DLD1 (cell line): ENCODE data around the gene C2CD5.
"Not testable (repeated sequence)": the region's sequence is repeated elsewhere in the genome, so short reads cannot be mapped to it uniquely, and the experiment has no call there.

Experiments
- in situ Hi-C: cut with HindIII; loops from 2 replicates; pipeline ENCODE4 v1.10.0; 2017; ENCODE audit warnings: low sequenced_read_pairs

C2CD5 gene

DNA sequence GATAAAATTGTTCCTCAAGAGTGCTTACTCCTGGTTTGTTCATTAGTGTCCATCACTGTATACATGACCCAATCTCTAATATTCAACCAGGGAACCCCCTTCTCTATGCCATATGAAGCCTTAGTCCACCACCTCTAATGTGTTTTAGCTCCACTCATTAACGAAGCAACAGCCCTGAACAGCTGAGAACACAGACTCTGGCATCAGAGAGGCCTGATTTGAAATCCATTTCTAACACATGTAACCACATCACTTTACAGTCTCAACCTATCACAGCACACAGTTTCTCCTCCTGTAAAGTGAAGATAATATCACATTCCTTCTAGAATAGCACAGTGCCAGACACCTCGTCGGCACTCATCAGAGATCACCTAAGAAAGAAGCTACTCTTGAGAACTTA, 64.3 kb downstream of the C2CD5 start:
- in situ Hi-C loops = no loop called here

DNA sequence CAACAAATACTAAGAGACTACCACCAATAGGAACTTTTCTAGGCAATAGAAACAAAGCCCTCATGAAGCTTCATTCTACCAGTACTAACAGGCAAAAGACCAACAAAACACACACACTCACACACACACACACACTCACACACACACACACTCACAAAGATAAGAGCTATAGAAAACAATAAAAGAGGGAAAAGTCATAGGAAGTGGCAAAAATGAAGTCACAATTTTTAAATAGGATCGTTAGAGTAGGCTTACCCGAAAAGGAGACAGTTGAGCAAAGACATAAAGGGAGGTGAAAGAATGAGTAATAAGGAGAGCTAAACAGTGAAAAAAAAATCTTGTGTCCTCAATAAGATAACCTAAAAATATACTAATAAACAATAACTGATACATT, 66.5 kb downstream of the C2CD5 start:
- in situ Hi-C loops = no loop called here

DNA sequence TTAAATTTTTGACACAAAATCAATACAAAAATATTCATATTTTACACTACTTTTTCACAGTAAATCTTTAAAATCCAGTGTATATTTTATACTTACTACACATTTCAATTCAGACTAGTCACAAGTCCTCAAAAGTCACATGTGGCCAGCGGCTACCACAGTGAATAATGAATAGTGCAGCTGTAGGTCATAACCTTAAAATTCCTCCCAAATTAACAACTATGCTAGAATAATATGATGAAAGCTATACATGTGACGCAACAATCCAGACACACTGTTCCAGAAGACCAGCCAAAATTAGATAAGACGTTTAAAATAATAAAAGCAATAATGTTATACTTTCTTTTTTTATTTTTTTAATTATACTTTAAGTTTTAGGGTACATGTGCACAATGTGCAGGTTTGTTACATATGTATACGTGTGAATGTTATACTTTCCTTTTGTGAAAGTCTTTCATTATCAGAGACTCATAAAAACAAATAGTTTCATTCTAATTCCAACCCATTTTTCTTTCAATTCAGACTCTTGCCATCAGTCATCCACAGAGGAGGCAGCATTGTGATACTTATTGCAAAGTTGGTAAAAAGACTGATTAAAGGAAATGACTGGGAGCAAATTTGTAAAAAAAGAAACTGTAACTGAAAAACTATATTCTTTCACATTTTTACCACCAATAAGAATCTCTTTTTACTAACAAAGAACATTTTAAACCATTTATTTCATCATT, 67.0 kb downstream of the C2CD5 start:
- in situ Hi-C loops = no loop called here

DNA sequence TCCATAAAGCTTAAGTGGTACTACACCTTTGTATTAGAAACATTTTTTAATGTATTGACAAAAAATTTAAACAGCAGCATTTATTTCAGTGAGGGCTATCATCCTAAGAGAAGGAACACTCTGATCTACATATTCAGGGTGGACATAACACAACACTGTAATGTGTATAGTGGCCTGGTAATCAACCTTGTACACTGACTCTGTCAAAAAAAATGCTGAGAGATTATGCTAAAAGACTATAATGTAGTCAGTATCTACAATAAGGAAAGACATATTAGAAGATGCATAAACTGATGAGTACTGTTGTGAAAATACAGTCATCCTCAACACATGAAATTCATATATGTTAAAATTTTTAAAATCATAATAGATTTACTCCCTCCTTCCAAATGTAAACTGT, 68.2 kb downstream of the C2CD5 start:
- in situ Hi-C loops = no loop called here

DNA sequence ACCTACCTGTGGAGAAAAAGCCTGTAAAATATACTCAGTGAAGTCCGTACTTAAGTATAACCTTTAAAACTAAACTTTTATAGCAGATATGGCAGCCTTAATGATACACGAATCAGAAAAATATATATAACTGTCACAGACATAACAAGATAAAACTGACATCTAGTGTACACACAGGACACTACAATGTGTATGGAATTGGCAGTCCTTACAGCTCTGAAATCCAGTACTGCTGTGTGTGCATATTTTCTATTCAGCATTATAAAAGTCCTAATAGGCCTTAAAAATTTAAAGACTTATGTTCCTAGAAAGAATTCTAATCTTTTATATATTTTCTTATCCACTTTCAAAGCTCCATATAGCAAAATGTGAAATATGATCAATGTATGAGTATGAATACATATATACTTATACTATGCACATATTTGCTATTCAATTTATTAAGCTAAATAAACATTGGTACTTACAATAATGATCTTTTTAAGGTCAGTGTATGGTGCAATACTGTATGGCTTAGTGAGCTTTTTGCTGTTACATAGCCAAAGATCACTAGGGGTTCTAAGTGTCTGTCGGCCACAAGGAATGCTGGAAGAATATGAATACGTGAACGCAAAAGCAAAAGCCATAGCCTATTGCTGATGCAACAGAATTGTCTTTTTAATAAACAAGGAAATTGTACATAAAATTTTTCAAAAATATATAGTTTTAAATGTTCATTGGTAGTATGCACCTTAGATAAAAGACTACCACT, 69.2 kb downstream of the C2CD5 start:
- in situ Hi-C loops = no loop called here

DNA sequence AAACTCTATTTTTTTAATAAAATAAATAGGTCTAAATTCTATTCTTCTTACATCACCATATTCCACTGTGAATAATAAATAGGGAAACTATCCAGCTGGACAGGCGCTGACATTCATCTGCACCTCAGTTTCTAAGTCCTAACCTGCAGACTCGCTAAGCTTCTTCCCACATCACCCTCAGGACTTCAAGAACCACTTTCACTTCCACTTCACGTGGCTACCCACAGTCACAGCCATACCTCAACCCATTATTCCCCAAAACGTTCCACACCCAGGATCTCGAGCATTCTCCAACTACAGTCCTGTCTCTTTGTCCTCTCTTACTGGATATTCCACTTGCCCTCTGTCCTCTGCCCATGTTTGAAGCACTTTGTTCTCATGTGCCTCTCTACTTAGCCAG, 71.1 kb downstream of the C2CD5 start:
- in situ Hi-C loops = no loop called here

DNA sequence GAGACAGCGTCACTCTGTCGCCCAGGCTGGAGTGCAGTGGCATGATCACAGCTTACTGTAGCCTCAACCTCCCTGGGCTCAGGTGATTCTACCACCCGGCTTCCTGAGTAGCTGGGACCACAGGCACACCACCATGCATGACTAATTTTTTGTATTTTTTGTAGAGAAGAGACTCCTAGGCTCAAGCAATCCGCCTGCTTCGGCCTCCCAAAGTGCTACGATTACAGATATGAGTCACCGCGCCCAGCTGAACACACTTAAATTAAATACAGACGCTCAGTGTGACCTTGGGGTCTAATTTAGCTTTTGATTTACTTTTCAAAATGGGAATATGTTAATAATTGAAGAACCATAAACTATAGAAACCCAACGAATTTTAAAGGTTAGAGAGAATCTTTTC, 77.2 kb downstream of the C2CD5 start:
- in situ Hi-C loops = no loop called here

DNA sequence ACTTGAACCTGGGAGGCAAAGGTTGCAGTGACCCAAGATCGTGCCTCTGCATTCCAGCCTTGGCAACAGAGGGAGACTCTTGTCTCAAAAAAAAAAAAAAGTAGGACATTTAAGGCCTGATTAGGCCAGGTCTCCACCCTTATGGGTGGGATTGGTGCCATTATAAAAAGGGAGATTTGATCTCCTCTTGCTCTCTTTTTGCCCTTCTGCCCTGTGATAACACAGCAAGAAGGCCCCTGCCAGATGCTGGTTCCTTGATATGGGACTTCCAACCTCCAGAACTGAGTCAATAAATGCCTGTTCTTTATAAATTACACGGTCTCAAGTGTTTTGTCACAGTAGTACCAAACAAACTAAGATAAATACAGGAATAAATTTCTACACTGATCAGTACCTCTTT, 81.0 kb downstream of the C2CD5 start:
- in situ Hi-C loops = no loop called here

DNA sequence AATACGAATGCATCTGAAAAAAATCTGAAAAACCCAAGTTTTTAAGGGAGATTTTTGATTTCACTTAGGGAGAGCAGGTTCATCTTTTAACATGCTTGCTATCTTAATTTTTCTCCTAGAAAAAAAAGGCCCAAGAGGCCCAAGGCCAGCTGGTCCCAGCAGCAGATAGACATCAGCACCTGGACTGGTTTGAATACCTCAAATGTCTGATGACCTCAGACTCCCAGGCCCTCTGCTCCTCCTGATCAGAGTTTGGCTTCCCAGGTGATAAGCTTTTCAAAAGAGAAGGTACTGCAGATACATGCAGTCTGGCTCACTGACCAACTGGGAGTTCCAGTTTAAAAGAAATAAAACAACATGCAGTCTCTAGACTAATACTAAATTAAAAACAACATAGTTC, 82.6 kb downstream of the C2CD5 start:
- in situ Hi-C loops = no loop called here

DNA sequence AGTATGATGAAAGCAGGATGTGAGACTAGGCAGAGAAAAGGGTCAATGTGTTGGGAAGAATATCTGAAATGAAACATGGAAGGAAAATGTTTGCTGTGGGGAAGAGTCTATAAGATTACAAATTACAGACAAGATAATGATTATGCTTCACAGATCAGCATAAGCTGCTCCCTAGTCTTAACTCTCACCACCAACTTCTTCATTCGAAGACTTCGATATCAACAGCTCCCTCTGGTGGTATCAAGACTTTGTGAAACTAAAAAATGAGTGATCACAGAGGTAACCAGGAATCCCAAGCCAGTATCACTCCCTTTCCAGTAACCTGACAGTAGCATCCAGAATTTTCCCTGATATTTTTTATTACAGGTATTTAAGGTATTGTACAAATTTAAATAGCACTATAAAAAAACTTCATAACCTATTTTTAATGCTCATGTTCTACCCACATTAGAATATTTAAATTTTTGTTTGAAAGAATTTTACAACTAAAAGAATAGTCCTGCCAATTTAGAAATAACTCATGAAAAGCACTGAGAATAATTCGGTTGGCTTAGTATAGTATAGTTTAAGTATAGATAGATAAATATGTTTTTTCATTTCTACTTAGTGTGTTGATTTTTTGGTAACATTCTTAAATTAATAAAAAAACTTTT, 84.4 kb downstream of the C2CD5 start:
- in situ Hi-C loops = no loop called here

DNA sequence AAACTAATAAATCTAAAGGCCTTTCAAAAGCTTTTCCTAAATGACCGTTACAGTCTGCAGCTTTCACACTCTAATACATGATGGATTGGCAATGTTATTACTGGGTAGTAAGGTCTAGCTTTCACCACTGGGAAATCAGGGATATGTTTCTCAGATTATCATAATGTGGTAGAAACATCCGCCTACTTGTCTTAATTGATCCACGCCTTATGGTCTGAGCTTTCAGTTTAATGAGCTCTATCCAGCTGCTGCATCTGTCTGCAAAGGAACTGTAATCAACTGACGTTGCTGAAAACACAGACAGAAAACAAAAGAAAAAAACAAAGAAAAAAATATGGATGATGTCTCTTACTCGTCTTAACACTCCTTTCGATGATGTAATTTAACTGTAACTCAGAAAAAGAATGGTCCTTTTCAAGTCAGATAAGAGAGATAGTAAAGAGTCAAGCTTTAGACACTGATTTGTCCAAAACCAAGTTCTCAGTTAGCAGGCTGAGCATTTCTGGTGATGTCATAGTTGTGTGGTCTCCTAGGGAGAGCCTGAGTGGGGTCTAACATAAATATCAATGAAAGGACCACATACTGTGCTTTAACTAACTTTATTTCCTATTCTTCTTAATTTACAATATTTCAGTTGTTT, 85.9 kb downstream of the C2CD5 start:
- in situ Hi-C loops = no loop called here

DNA sequence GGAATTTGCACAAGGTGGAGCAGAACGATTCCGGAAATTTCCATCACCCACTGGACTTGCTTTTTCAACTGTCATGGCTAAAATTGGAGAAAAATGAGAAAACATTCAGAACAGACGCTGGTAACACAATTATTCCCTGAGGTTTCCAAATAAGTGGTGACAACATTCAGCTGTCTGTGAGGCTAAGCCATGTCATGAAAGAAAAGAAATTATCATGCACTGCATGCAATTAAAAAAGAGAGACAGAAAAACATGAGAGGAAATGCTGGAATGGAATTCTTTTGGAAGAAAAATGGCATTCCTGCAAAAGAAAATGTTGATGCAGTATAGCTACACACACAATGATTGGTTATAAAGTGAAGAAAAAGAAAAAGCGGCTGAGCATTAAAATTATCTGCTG, 87.3 kb downstream of the C2CD5 start:
- in situ Hi-C loops = no loop called here

DNA sequence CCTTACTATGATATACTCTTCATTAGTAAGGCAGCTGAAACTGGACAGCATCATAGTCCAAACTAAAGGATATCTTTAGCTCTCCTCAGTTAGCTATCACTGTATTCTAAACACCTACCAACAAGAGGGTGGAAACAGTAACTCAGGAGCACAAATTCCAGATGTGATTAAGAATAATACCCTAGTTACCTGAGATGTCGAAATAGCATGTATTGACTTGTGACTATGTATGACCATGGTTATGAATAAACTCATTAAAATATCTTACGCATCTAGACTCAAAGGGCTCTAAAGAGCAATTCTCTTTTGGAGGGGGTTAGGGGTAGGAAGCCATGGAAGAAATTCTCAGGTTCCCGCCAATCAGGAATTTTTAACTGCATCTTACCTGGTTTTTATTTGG, 90.8 kb downstream of the C2CD5 start:
- in situ Hi-C loops = no loop called here

DNA sequence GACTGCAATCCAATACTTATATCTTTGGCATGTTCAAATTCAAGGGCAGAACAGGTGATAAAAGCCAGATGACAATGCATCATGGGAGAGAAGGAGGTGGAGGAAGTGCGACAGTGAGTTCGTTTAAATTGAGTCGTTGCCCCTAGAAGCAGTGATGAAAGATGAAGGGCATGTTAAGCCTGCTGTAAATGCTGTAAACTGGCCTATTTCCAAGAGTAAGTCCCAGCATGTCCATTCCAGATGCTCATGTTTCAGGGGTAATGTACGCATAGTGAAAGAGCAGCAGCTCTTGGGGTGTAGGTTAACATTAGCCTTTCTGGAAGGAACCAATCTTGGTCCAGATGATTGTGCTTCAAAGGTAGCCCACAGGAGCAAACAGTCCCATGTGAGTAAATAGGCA, 97.1 kb downstream of the C2CD5 start:
- in situ Hi-C loops = no loop called here

DNA sequence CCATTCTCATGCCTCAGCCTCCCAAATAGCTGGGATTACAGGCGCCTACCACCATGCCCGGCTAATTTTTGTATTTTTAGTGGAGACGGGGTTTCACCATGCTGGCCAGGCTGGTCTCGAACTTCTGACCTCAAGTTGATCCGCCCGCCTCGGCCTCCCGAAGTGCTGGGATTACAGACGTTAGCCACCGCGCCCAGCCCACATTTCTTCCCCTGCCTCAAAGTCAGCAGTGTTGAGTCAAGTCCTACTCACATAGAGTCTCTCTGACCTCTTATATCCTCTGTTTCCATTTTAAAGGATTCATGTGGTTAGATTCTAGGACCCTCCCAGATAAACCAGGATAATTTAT, 100.1 kb downstream of the C2CD5 start:
- in situ Hi-C loops = not testable (repeated sequence)

DNA sequence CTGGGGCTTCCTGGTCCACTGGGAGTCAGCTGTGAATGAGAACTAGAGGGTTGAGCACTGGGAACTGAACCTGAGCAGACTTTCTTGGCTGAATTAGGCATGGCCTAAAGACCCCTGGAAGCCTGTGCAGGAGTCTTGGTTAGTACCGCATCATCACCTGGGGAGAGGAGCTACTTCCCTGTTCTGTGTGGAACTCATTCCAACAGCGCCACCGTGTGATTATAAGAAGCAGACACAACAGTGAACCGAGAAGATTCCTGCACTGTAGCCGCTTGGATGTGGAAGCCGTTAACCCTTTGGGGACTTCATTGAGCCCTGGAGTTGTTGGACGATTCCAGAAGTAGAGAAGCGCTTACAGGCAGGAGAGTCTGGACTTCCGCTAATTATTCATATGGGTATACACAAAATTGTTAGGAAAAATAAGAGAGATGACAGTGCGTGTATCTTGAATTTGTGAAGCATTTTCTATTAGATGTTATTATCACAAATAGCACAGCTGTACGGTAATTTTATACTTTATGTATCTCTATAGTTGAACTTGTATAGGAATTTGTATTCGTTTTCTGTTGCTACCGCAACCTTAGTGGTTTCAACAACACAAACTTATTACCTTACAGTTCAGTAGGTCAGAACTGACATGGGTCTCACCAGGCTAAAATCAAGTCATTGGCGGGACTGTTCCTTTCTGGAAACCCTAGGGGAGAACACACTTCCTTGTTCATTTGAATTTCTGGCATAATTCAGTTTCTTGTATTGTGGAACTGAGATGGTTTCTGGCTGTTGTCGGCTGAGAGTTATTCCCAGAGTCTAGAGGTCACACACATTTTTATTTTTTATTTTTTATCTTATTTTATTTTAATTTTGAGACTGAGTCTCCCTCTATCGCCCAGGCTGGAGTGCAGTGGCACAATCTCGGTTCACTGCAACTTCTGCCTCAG, 100.7 kb downstream of the C2CD5 start:
- in situ Hi-C loops = no loop called here

DNA sequence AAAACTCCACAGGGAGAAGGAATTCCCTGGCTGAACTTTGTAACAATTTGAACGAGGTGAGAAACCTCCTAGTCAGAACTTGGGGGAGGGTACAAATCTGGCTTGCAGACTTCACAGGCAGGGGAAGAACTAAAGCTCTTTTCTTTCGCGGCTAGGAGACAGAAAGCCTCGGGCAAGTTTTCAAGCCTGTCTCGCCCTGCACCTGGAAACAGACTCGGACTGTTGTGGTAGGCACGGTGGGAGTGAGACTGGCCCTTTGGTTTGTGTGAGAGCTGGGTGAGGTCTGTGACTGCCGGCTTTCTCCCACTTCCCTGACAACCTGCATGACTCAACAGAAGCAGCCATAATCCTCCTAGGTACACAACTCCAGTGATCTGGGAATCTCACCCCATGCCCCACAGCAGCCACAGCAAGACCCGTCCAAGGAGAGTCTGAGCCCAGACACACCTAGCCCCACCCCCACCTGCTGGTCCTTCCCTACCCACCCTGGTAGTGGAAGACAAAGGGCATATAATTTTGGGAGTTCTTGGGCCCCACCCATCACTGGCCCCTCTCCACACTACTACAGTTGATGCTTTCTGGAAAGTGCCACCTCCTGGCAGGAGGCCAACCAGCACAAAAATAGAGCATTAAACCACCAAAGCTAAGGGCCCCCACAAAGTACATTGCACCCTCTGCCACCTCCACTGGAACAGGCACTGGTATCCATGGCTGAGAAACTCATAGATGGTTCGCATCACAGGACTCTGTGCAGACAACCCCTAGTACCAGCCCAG, 107.1 kb downstream of the C2CD5 start:
- in situ Hi-C loops = no loop called here

DNA sequence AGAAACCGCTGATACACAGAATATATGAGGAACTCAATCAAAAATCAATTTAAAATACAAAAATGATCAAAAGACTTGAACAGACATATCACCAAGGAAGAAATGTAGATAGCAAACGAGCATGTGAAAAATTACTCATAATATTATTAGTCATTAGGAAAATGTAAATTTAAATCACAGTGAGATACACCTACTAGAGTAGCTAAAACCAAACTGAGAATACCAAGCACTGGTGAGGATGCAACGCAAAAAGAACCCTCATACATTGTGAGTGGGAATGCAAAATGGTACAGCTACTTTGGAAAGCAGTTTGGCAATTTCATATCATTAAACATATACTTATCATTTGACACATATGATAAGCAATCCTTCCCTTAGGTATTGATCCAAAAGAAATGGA, 108.8 kb downstream of the C2CD5 start:
- in situ Hi-C loops = no loop called here

DNA sequence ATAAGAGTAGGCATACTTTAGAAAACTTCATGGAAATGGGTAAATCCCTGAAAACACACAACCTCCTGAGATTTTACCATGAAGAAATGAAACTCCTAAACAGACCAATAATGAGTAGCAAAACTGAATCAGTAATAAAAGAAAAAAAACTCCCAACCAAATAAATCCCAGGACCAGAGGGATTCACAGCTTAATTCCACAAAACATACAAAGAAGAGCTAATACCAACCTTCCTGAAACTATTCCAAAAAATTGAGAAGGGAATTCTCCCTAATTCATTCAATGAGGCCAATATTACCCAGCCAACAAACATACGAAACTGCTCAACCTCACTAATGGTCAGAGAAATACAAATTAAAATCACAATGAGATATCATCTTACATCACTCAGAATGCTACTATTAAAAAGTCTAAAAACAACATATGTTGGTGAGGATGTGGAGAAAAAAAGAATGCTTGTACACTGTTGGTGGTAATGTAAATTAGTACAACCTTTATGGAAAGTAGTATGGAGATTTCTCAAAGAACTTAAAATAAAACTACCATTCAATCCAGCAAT, 112.6 kb downstream of the C2CD5 start:
- in situ Hi-C loops = no loop called here

DNA sequence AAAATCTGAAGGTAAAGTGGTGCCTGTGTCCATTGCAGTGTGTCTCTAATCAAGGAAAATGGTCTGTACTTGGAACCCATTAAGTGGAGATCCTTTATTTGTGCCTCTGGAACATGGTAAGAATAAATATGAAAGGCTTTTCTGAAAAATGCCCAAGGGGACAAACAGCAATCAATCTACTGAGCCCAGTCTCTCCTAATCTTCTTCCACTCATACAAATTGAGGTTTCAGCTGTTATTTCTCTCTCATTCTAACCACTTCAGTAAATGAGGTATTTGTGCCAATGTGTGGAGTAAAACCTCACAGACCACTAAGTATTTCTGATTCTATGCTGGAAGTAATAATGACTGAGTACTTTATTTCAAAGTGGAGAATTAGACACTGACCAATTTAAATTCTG, 127.5 kb downstream of the C2CD5 start:
- in situ Hi-C loops = no loop called here
